Mammary epithelial cell (primary cell): ENCODE measurements around the gene ZNF865.

Source experiments
- EZH2 ChIP-seq: IDR thresholded peaks from 2 replicates; pipeline ENCODE4 v1.6.1; 2012; ENCODE audit warnings: low read length, inconsistent platforms, borderline replicate concordance
- TF ChIP-seq, protein P1 (sequence below), 2 donors: IDR thresholded peaks in 1 of 2; conservative IDR thresholded peaks in 1 of 2; 2 replicates each; pipeline ENCODE4 v1.5.1; 2011 to 2012; ENCODE audit warnings: inconsistent platforms in 2 of 2, low read length in 2 of 2, mild to moderate bottlenecking in 2 of 2, control low read depth in 1 of 2, low read depth in 1 of 2; ENCODE audit not compliant: insufficient read depth in 1 of 2; ENCODE audit errors: extremely low read depth in 1 of 2

DNA sequence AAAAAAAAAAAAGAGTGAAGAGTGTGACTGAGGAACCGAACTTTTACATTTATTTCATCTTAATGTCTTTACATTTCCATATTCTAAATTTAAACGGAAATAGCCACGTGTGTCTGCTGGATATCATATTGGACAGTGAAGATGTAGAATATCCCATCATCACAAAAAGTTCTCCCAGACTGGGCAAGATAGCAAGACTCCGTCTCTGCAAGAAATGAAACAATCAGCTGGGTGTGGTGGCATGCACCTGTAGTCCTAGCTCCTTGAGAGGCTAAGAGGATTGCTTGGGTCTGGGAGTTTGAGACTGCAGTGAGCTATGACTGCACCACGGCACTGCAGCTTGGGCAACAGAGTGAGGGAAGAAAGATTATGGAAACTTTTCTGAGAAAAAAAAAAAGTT lies 28.7 kb upstream of the ZNF865 start:
- TF ChIP-seq, protein P1, sequence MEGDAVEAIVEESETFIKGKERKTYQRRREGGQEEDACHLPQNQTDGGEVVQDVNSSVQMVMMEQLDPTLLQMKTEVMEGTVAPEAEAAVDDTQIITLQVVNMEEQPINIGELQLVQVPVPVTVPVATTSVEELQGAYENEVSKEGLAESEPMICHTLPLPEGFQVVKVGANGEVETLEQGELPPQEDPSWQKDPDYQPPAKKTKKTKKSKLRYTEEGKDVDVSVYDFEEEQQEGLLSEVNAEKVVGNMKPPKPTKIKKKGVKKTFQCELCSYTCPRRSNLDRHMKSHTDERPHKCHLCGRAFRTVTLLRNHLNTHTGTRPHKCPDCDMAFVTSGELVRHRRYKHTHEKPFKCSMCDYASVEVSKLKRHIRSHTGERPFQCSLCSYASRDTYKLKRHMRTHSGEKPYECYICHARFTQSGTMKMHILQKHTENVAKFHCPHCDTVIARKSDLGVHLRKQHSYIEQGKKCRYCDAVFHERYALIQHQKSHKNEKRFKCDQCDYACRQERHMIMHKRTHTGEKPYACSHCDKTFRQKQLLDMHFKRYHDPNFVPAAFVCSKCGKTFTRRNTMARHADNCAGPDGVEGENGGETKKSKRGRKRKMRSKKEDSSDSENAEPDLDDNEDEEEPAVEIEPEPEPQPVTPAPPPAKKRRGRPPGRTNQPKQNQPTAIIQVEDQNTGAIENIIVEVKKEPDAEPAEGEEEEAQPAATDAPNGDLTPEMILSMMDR (conservative IDR thresholded peaks at IDR 0.05 in 1 of 2, IDR thresholded peaks at IDR 0.05 in 1 of 2; ENCODE audit: extremely low read depth in 1 of 2, insufficient read depth in 1 of 2, low read depth in 1 of 2, low read length in 2 of 2), result no peak
- TF ChIP-seq EZH2, result no peak
